Hepatocyte (in vitro differentiated cells): ENCODE data around the gene CDKL5.

Experiments used
- EZH2 ChIP-seq: fragments of 200-600 bp; sonication (generic); IDR thresholded peaks from 2 replicates; pipeline ENCODE4 v1.6.1; 2016; ENCODE audit warnings: antibody characterized with exemption, mild to moderate bottlenecking, borderline replicate concordance
- EZH2phosphoT487 ChIP-seq: fragments of 200-600 bp; sonication (generic); IDR thresholded peaks from one replicate; pipeline ENCODE4 v1.6.1; 2018; ENCODE audit warnings: antibody characterized with exemption, mild to moderate bottlenecking, low read depth, moderate library complexity; ENCODE audit not compliant: unreplicated experiment, severe bottlenecking
- TF ChIP-seq, protein P1 (sequence below): fragments of 200-600 bp; sonication (generic); IDR thresholded peaks from 2 replicates; pipeline ENCODE4 v1.5.1; 2016; ENCODE audit warnings: antibody characterized with exemption, mild to moderate bottlenecking; ENCODE audit not compliant: poor library complexity

DNA sequence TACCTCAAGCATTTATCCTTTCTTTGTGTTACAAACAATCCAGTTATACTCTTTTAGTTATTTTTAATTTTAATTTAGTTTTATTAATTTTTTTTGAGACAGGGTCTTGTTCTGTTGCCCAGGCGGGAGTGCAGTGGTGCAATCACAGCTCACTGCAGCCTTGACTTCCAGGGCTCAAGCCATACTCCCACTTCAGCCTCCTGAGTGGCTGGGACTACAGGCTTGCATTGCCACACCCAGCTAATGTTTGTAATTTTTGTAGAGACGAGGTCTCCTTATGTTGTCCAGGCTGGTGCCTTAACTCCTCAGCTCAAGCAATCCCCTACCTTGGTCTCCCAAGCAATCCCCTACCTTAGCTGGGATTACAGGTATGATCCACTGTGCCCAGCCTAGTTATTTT is 45.9 kb downstream of the CDKL5 start:
- TF ChIP-seq, protein P1, sequence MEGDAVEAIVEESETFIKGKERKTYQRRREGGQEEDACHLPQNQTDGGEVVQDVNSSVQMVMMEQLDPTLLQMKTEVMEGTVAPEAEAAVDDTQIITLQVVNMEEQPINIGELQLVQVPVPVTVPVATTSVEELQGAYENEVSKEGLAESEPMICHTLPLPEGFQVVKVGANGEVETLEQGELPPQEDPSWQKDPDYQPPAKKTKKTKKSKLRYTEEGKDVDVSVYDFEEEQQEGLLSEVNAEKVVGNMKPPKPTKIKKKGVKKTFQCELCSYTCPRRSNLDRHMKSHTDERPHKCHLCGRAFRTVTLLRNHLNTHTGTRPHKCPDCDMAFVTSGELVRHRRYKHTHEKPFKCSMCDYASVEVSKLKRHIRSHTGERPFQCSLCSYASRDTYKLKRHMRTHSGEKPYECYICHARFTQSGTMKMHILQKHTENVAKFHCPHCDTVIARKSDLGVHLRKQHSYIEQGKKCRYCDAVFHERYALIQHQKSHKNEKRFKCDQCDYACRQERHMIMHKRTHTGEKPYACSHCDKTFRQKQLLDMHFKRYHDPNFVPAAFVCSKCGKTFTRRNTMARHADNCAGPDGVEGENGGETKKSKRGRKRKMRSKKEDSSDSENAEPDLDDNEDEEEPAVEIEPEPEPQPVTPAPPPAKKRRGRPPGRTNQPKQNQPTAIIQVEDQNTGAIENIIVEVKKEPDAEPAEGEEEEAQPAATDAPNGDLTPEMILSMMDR = no peak
- no peak for TF ChIP-seq EZH2
- TF ChIP-seq EZH2phosphoT487 = no peak
